Choroid plexus epithelial cell (primary cell): ENCODE data around the gene CABCOCO1.
"Not testable (repeated sequence)": the region's sequence is repeated elsewhere in the genome, so short reads cannot be mapped to it uniquely, and the experiment has no call there.

ENCODE experiments used
- DNase-seq: peaks from one replicate; pipeline ENCODE4 v3.0.0-alpha.2; 2010; ENCODE audit warnings: low read depth
- H3K4me3 ChIP-seq: 2 replicates; pipeline ENCODE4 v1.5.1; 2011; ENCODE audit warnings: low read depth, mild to moderate bottlenecking, control low read depth, low read length, moderate library complexity
- CTCF ChIP-seq: conservative IDR thresholded peaks from 2 replicates; pipeline ENCODE4 v1.5.1; 2011; ENCODE audit warnings: low read depth, mild to moderate bottlenecking, control low read depth, inconsistent platforms, low read length, moderate library complexity

CABCOCO1 gene

GRCh38 chr10:61688551-61689308 is 26.0 kb downstream of the CABCOCO1 start:
- no peak for DNase-seq
- TF ChIP-seq CTCF: no peak
- H3K4me3 ChIP-seq: no peak overlapping the region

DNA sequence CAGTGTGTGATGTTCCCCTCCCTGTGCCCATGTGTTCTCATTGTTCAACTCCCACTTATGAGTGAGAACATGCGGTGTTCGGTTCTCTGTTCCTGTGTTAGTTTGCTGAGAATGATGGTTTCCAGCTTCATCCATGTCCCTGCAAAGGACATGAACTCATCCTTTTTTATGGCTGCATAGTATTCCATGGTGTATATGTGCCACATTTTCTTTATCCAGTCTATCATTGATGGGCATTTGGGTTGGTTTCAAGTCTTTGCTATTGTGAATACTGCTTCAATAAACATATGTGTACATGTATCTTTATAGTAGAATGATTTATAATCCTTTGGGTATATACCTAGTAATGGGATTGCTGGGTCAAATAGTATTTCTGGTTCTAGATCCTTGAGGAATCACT is 28.9 kb downstream of the CABCOCO1 start:
- not testable (repeated sequence) for DNase-seq, H3K4me3 ChIP-seq

- TF ChIP-seq CTCF: no peak
- DNase-seq: no peak
- H3K4me3 ChIP-seq: no peak overlapping the region
These were observed 29.8 kb downstream of the CABCOCO1 start for GRCh38 chr10:61692447-61693010.

DNA sequence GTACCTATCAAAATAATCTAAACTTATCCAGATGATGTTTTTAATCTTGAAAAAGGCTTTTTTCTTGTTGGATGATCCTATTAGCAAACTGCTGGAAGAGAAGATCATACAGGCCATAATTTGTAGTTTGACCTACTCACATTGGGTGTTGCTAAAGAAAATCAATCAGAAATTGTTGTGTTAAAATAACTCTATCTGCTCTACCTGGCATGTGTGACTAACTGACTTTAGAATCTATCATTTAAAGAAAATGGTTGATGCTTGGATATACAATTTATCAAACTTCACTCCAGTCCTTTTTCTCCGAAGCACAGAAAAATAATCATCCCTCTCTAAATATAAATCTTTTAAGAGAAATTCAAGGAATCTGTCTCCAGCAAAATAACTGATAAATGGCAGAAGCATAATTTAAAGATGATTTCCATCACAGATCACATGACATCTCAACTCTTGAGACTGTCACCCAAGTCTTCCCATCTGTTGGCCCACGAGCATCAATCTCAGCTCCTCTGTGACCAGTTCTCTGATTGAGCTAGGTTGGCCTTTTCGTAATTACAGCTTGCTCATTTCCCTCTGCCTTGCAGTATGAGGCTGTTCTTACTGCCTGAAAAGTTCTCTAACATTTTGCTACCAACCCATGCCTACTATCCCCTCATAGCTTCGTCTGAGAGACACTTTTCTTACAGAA is 36.4 kb downstream of the CABCOCO1 start:
- TF ChIP-seq CTCF: no peak
- H3K4me3 ChIP-seq: no peak overlapping the region
- no peak for DNase-seq

DNA sequence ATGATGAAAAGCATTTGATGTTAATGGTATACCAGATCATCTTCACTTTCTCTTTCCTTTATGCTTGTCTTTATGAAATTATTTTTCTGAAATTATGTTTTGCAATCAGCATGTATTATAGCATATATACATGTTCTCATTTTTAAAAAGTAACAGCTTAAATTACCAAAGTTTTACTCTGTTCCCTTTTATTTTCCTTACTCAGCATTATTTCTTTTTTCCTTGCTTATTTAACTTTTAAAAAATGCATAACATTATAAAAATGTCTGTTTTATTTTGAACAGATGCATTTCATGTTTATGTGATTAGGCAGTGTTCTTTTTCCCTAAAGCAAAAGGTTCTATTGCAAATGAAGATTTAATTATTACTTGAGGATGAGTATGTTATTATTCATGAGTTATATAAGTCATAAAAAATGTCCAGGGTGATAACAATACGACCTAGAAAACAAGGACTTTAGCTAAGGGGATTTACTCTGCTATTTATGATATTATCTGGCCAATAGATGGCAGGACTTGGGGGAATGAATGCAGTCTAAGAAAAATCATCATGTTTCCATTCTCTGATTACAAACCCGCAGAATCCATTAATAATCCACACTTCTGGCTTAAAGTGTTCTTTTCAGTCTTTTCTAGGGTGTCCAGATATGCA is 38.5 kb downstream of the CABCOCO1 start:
- TF ChIP-seq CTCF: no peak
- DNase-seq: no peak
- H3K4me3 ChIP-seq: no peak overlapping the region

GRCh38 chr10:61701706-61702105 is 39.0 kb downstream of the CABCOCO1 start:
- no peak for TF ChIP-seq CTCF
- H3K4me3 ChIP-seq: no peak overlapping the region
- DNase-seq: no peak

GRCh38 chr10:61702584-61702983 is 39.9 kb downstream of the CABCOCO1 start:
- no peak for TF ChIP-seq CTCF
- DNase-seq: no peak
- no peak overlapping the region for H3K4me3 ChIP-seq
